SK-N-SH (cell line): ENCODE measurements around the gene APOE. TPM values are rescaled to one million over a fixed set of nuclear protein-coding genes. Genes with fewer than 3 reads are reported as not detected.
"Not testable (repeated sequence)": the region's sequence is repeated elsewhere in the genome, so short reads cannot be mapped to it uniquely, and the experiment has no call there.

Experiments
- CTCF ChIA-PET: fragments of 300-600, 350-600 bp; formaldehyde crosslinking; extraction: SDS; loops from one replicate; lab custom pipeline; 2021; lab: Yijun Ruan, JAX
- POLR2A ChIA-PET: fragments of 350-600 bp; sonication (Branson Sonifier 250); formaldehyde crosslinking; extraction: SDS; loops from one replicate; lab custom pipeline; 2020; ENCODE audit warnings: antibody characterized with exemption, inconsistent platforms; lab: Yijun Ruan, JAX
- DNase-seq: peaks from one replicate; pipeline ENCODE4 v3.0.0; 2012
- H2AFZ ChIP-seq: fragments of 200-600 bp; sonication (generic); 2 replicates; pipeline ENCODE4 v1.8.1; 2016; ENCODE audit warnings: antibody characterized with exemption, mild to moderate bottlenecking, low read depth
- H3F3A ChIP-seq: fragments of 200-600 bp; sonication (generic); replicated peaks from 2 replicates; pipeline ENCODE3; 2016; ENCODE audit warnings: antibody characterized with exemption, mild to moderate bottlenecking; ENCODE audit not compliant: insufficient read depth
- H3K27ac ChIP-seq, 2 experiments: fragments of 200-500 bp in 1 of 2; fragments of 200-600 bp in 1 of 2; sonication (Bioruptor generic) in 1 of 2; sonication (generic), shearing (Covaris generic) in 1 of 2; 2 replicates each; pipeline versions ENCODE4 v1.5.1 to v1.6.1; 2014 to 2016; ENCODE audit warnings: low read depth in 2 of 2, inconsistent platforms in 1 of 2, low read length in 1 of 2, mild to moderate bottlenecking in 1 of 2, mixed read lengths in 1 of 2
- H3K27me3 ChIP-seq: fragments of 200-600 bp; sonication (generic), shearing (Covaris generic); 2 replicates; pipeline ENCODE4 v1.6.1; 2016; ENCODE audit warnings: mixed run types; ENCODE audit not compliant: insufficient read depth
- H3K36me3 ChIP-seq, 2 experiments: fragments of 200-500 bp in 1 of 2; fragments of 200-600 bp in 1 of 2; sonication (Bioruptor generic) in 1 of 2; sonication (generic) in 1 of 2; replicated peaks in 1 of 2; 2 replicates each; pipeline versions ENCODE3 to v1.5.1; 2014 to 2016; ENCODE audit warnings: low read length in 1 of 2, mild to moderate bottlenecking in 1 of 2; ENCODE audit not compliant: insufficient read depth in 2 of 2, control insufficient read depth in 1 of 2
- H3K4me1 ChIP-seq, 2 experiments: fragments of 200-500 bp in 1 of 2; fragments of 200-600 bp in 1 of 2; sonication (Bioruptor generic) in 1 of 2; sonication (generic), shearing (Covaris generic) in 1 of 2; 2 replicates each; pipeline versions ENCODE4 v1.5.1 to v1.6.1; 2014 to 2016; ENCODE audit warnings: low read depth in 1 of 2, low read length in 1 of 2, mixed run types in 1 of 2; ENCODE audit not compliant: insufficient read depth in 2 of 2, control insufficient read depth in 1 of 2
- H3K4me2 ChIP-seq: fragments of 200-600 bp; sonication (generic), shearing (Covaris generic); 2 replicates; pipeline ENCODE4 v1.6.1; 2017; ENCODE audit warnings: mixed run types
- H3K4me3 ChIP-seq, 2 experiments: fragments of 200-500 bp in 1 of 2; fragments of 200-600 bp in 1 of 2; sonication (Bioruptor generic) in 1 of 2; sonication (generic), shearing (Covaris generic) in 1 of 2; 2 replicates each; pipeline versions ENCODE4 v1.5.1 to v1.8.1; 2014 to 2016; ENCODE audit warnings: low read depth in 2 of 2, inconsistent platforms in 1 of 2, low read length in 1 of 2, mild to moderate bottlenecking in 1 of 2, mixed read lengths in 1 of 2, moderate library complexity in 1 of 2
- H3K79me2 ChIP-seq: fragments of 200-600 bp; sonication (generic); 2 replicates; pipeline ENCODE4 v1.8.1; 2017; ENCODE audit warnings: mild to moderate bottlenecking; ENCODE audit not compliant: insufficient read depth
- H3K9ac ChIP-seq: fragments of 200-600 bp; sonication (generic); 2 replicates; pipeline ENCODE4 v1.6.1; 2017; ENCODE audit warnings: mixed run types
- H3K9me2 ChIP-seq: fragments of 200-600 bp; sonication (generic); 2 replicates; pipeline ENCODE4 v1.6.1; 2017; ENCODE audit warnings: mixed run types
- H3K9me3 ChIP-seq: fragments of 200-600 bp; sonication (generic); 2 replicates; pipeline ENCODE4 v1.6.1; 2017; ENCODE audit warnings: mixed run types, mild to moderate bottlenecking, moderate library complexity
- H4K20me1 ChIP-seq: fragments of 200-600 bp; sonication (generic); 2 replicates; pipeline ENCODE4 v1.6.1; 2017; ENCODE audit warnings: mild to moderate bottlenecking, mixed run types; ENCODE audit not compliant: insufficient read depth
- ELF1 ChIP-seq: IDR thresholded peaks from 2 replicates; pipeline ENCODE4 v1.4.0; 2012
- EP300 ChIP-seq, 2 experiments: IDR thresholded peaks; 2 replicates each; pipeline versions ENCODE4 v1.4.0 to v1.6.1; 2012; ENCODE audit warnings: borderline replicate concordance in 1 of 2, low read depth in 1 of 2, low read length in 1 of 2
- EZH2phosphoT487 ChIP-seq: fragments of 200-600 bp; sonication (generic); IDR thresholded peaks from 2 replicates; pipeline ENCODE4 v1.6.1; 2017; ENCODE audit warnings: low read depth, mixed run types, mild to moderate bottlenecking, antibody characterized with exemption, moderate library complexity, borderline replicate concordance
- GABPA ChIP-seq: IDR thresholded peaks from 2 replicates; pipeline ENCODE4 v1.4.0; 2012; ENCODE audit warnings: low read depth, mild to moderate bottlenecking
- JUND ChIP-seq: IDR thresholded peaks from 2 replicates; pipeline ENCODE4 v1.4.0; 2012
- MEF2A ChIP-seq: IDR thresholded peaks from 2 replicates; pipeline ENCODE4 v1.4.0; 2012; ENCODE audit warnings: low read depth, borderline replicate concordance
- REST ChIP-seq: IDR thresholded peaks from 2 replicates; pipeline ENCODE4 v1.6.1; 2012; ENCODE audit warnings: mild to moderate bottlenecking, low read depth, low read length, moderate library complexity
- TAF1 ChIP-seq: IDR thresholded peaks from 2 replicates; pipeline ENCODE4 v1.6.1; 2012; ENCODE audit warnings: low read depth, mild to moderate bottlenecking, low read length, moderate library complexity, borderline replicate concordance
- TCF12 ChIP-seq: IDR thresholded peaks from 2 replicates; pipeline ENCODE4 v1.4.0; 2012
- TEAD4 ChIP-seq: IDR thresholded peaks from 2 replicates; pipeline ENCODE4 v1.4.0; 2012; ENCODE audit warnings: mild to moderate bottlenecking, borderline replicate concordance; ENCODE audit not compliant: insufficient read depth
- USF2 ChIP-seq: fragments of 150-350 bp; IDR thresholded peaks from 2 replicates; pipeline ENCODE4 v1.6.1; 2017; ENCODE audit warnings: antibody characterized with exemption, low read length, low read depth, borderline replicate concordance
- YY1 ChIP-seq: IDR thresholded peaks from 2 replicates; pipeline ENCODE4 v1.4.0; 2012; ENCODE audit warnings: low read depth, mild to moderate bottlenecking
- WGBS: methylation state at CpG from one replicate; pipeline ENCODE4 v1.1.6; 2017; ENCODE audit warnings: low lambda C conversion rate; 5-methylcytosine and 5-hydroxymethylcytosine counted together
- polyA plus RNA-seq, 3 experiments: library from polyadenylated mRNA; depleted of rRNA; stranded (reverse); fragments of >200 nt; gene quantifications; 2 replicates each; pipeline ENCODE4 v1.2.3, GENCODE V29; 2012

Gene APOE
- polyA plus RNA-seq, 1 of the 3 experiments (the other 2 are of a cell fraction): 56.0 TPM

- no peak overlapping the region for H3K4me2 ChIP-seq
- H3K79me2 ChIP-seq: no peaks in the 10 kb centered on the region
- no peaks in the 10 kb centered on the region for H3K27me3 ChIP-seq
- H3F3A ChIP-seq: no peaks in the 10 kb centered on the region
- no peak overlapping the region for H3K9ac ChIP-seq
- no peaks in the 10 kb centered on the region for H3K36me3 ChIP-seq
- no peaks in the 10 kb centered on the region; a peak in 1 of 4 replicates for H3K4me1 ChIP-seq
- H2AFZ ChIP-seq: no peak overlapping the region
- POLR2A ChIA-PET: no interaction called here
- H3K4me3 ChIP-seq: no peak overlapping the region
- TF ChIP-seq TEAD4 (no peak), USF2 (no peak), JUND (no peak), EZH2phosphoT487 (no peak), TCF12 (no peak), MEF2A (no peak), ELF1 (no peak), REST (no peak), EP300 (IDR thresholded peaks at IDR 0.05; ENCODE audit: borderline replicate concordance in 1 of 2, low read depth in 1 of 2, low read length in 1 of 2) (no peak), TAF1 (no peak), GABPA (no peak), YY1 (no peak)
- TF ChIP-seq, all 33 proteins: peak for 0
- WGBS: 64% methylated on average over 8 of the region's 8 CpGs
- Histone ChIP-seq H3K27ac (no peak overlapping the region), H3K9me3 (no peaks in the 10 kb centered on the region), H4K20me1 (no peaks in the 10 kb centered on the region), H3K9me2 (no peaks in the 10 kb centered on the region)
- DNase-seq: no peak
- CTCF ChIA-PET: interaction anchor here (0.7 to 3.2 kb wide), 3 partner anchors 10 to 384 kb away, joined by 3 to 14 read pairs (median 4); partner anchors contain the start of gene APOC1
Measured at GRCh38 chr19:44925114-44925891, 19.7 kb downstream of the APOE start.

GRCh38 chr19:44926245-44927077, 20.9 kb downstream of the APOE start:
- POLR2A ChIA-PET, H3K4me3 ChIP-seq, H3F3A ChIP-seq, H3K9ac ChIP-seq, H3K79me2 ChIP-seq, H3K9me2 ChIP-seq, H3K4me1 ChIP-seq, H3K27ac ChIP-seq, H2AFZ ChIP-seq, H4K20me1 ChIP-seq, H3K36me3 ChIP-seq, H3K9me3 ChIP-seq: not testable (repeated sequence)
- peak; percentile 33 for DNase-seq
- peak overlapping the region; percentile 63 for H3K4me2 ChIP-seq
- CTCF ChIA-PET: interaction anchor here (0.7 to 1.2 kb wide), 2 partner anchors 11 to 383 kb away, joined by 3 to 4 read pairs; partner anchors contain the start of gene APOC1
- WGBS: 60% methylated on average over 14 of the region's 19 CpGs
- H3K27me3 ChIP-seq: 0 out of 2 replicates have a peak, but pooled peaks cover 11% of the 10 kb centered on the region
